Measurements from ENCODE around the gene SLC28A1.

The SLC28A1 gene

GRCh38 chr15:84980196-84981053 lies 96.0 kb downstream of the SLC28A1 start:
- no peak for TF ChIP-seq CTCF (IDR thresholded peaks at IDR 0.05; ENCODE audit: insufficient read depth, missing control alignments)
- FAIRE-seq (no peak), DNase-seq (ENCODE audit: insufficient read length, low spot score) (peak; percentile 90)

- peak; percentile 90 for DNase-seq (ENCODE audit: insufficient read length, low spot score)
- no peak for TF ChIP-seq CTCF (IDR thresholded peaks at IDR 0.05; ENCODE audit: insufficient read depth, missing control alignments)
- no peak for FAIRE-seq
Measured at GRCh38 chr15:84981054-84981710, 96.7 kb downstream of the SLC28A1 start.

- FAIRE-seq (no peak), DNase-seq (ENCODE audit: insufficient read length, low spot score) (no peak)
- TF ChIP-seq CTCF (IDR thresholded peaks at IDR 0.05; ENCODE audit: insufficient read depth, missing control alignments), result no peak
Measured at GRCh38 chr15:84981711-84982300, 97.3 kb downstream of the SLC28A1 start, which contains the start of gene PDE8A. PDE8A (plus strand) TSS chr15:84981856; CDS start chr15:84982163, 307 bp downstream.

- DNase-seq (ENCODE audit: insufficient read length, low spot score), result no peak
Measured at GRCh38 chr15:84982301-84982920, 97.9 kb downstream of the SLC28A1 start.

GRCh38 chr15:84983294-84983693 lies 98.8 kb downstream of the SLC28A1 start:
- FAIRE-seq, result no peak
- no peak for TF ChIP-seq CTCF (IDR thresholded peaks at IDR 0.05; ENCODE audit: insufficient read depth, missing control alignments)
- no peak for DNase-seq (ENCODE audit: insufficient read length, low spot score)

More at GRCh38 chr15:84982301-84982920, 97.9 kb downstream of the SLC28A1 start:
- TF ChIP-seq CTCF (IDR thresholded peaks at IDR 0.05; ENCODE audit: insufficient read depth, missing control alignments), result no peak
- no peak for FAIRE-seq

- no peak for TF ChIP-seq CTCF (IDR thresholded peaks at IDR 0.05; ENCODE audit: insufficient read depth, missing control alignments)
- FAIRE-seq (no peak), DNase-seq (ENCODE audit: insufficient read length, low spot score) (no peak)
Measured at GRCh38 chr15:84983711-84984110, 99.2 kb downstream of the SLC28A1 start.
